Retina (tissue), 1 donor: ENCODE data around the gene CREB3L2.
"Not testable (repeated sequence)": the region's sequence is repeated elsewhere in the genome, so short reads cannot be mapped to it uniquely, and the experiment has no call there.

Source experiments
- DNase-seq: peaks from one replicate; pipeline ENCODE4 v3.0.0-alpha.2; 2016

The CREB3L2 gene

GRCh38 chr7:138001529-138002095 is at the start of gene CREB3L2:
CREB3L2 (minus strand) TSS chr7:138002086; CDS start chr7:138001705, 381 bp downstream.
- DNase-seq = no peak

- DNase-seq = no peak
Observed at GRCh38 chr7:138049505-138050116, 47.7 kb upstream of the CREB3L2 start.

GRCh38 chr7:138047907-138048306 is 46.0 kb upstream of the CREB3L2 start:
- DNase-seq = no peak

- DNase-seq = no peak
Observed at GRCh38 chr7:138044897-138045296, 43.0 kb upstream of the CREB3L2 start.

- not testable (repeated sequence) for DNase-seq
Observed at GRCh38 chr7:138040063-138040462, 38.2 kb upstream of the CREB3L2 start.

- no peak for DNase-seq
Observed at GRCh38 chr7:138036135-138036534, 34.2 kb upstream of the CREB3L2 start.

- DNase-seq = no peak
Observed at GRCh38 chr7:138033241-138033640, 31.4 kb upstream of the CREB3L2 start.

- no peak for DNase-seq
Observed at GRCh38 chr7:138032770-138033169, 30.9 kb upstream of the CREB3L2 start.

- no peak for DNase-seq
Observed at GRCh38 chr7:138032186-138032585, 30.3 kb upstream of the CREB3L2 start.

GRCh38 chr7:138030679-138031351 is 28.9 kb upstream of the CREB3L2 start:
- DNase-seq = no peak

- no peak for DNase-seq
Observed at GRCh38 chr7:138029941-138030340, 28.1 kb upstream of the CREB3L2 start.

- DNase-seq = no peak
Observed at GRCh38 chr7:138029126-138029525, 27.2 kb upstream of the CREB3L2 start.

- DNase-seq = no peak
Observed at GRCh38 chr7:138027100-138027499, 25.2 kb upstream of the CREB3L2 start.

GRCh38 chr7:138025215-138026186 is 23.6 kb upstream of the CREB3L2 start:
- DNase-seq = no peak

- no peak for DNase-seq
Observed at GRCh38 chr7:138024765-138025164, 22.9 kb upstream of the CREB3L2 start.

GRCh38 chr7:138024343-138024691 is 22.4 kb upstream of the CREB3L2 start:
- DNase-seq = no peak

- no peak for DNase-seq
Observed at GRCh38 chr7:138023618-138024342, 21.9 kb upstream of the CREB3L2 start.

GRCh38 chr7:138021889-138022288 is 20.0 kb upstream of the CREB3L2 start:
- no peak for DNase-seq

GRCh38 chr7:138017992-138018391 is 16.1 kb upstream of the CREB3L2 start:
- no peak for DNase-seq

GRCh38 chr7:138015096-138015495 is 13.2 kb upstream of the CREB3L2 start:
- DNase-seq = no peak

GRCh38 chr7:138014686-138015085 is 12.8 kb upstream of the CREB3L2 start:
- no peak for DNase-seq

GRCh38 chr7:138014201-138014600 is 12.3 kb upstream of the CREB3L2 start:
- DNase-seq = not testable (repeated sequence)

- DNase-seq = no peak
Observed at GRCh38 chr7:138009350-138009653, 7.4 kb upstream of the CREB3L2 start.
